ENCODE data around the gene ATG101. TPM values are rescaled to one million over a fixed set of nuclear protein-coding genes. Genes with fewer than 3 reads are reported as not detected.

Gene ATG101
- total and polyA plus RNA-seq, 9 of the 15 experiments (the other 6 are each of a cell fraction or from before 2014, with no cell fraction given), result 2.9 to 52.4 (median 29.7) TPM

DNA sequence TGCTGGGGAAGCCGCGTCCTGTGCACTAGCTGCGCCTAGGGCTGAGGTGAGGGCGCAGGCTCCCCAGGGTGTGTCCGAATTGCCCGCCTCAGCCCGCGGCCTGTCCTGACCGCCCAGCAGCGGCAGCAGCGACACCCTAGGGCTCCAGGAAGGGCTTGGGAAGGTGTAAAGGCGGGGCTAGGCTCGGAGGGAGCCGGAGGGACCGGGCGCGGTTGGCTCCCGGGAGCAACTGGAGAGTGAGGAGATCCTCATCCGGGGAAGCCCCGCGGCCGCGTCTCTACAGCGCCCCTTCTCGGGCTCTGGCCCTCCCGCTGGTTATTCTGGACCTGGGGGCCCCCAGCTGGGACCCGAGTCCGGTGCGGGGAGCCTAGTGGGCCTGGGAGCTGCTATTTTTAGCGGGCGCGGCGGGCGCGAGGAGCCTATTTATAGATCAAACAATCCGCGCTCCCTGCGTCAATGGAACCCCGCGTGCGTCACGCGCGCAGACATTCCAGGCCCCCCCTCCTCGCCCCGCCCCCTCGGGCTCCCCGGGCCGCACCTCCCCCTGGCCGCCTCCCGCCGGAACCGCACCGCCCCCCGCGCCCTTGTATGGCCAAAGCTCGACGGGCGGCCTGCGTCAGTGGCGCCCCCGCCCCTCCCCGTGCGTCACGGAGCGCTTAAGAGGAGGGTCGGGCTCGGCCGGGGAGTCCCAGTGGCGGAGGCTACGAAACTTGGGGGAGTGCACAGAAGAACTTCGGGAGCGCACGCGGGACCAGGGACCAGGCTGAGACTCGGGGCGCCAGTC is 18.8 kb upstream of the ATG101 start, which contains the start of gene NR4A1 (continued):
- TF ChIP-seq ZBTB40 (IDR thresholded peaks at IDR 0.05), result no peak; the same call in 1 of the 2 replicates
- TF ChIP-seq ZBTB40 (CRISPR knock-in tag; IDR thresholded peaks at IDR 0.05), result no peak
- no peak for TF ChIP-seq ZKSCAN1 (IDR thresholded peaks at IDR 0.05; ENCODE audit: low read depth, low read length)
- peak; percentile 57; the same call in 1 of the 2 replicates for TF ChIP-seq TGIF2 (CRISPR knock-in tag; IDR thresholded peaks at IDR 0.05)
- TF ChIP-seq NR4A1 (CRISPR knock-in tag; IDR thresholded peaks at IDR 0.05), result no peak
- 0 out of 2 replicates have a peak, but pooled peaks have one; percentile 23 for TF ChIP-seq NR4A1 (tag; IDR thresholded peaks at IDR 0.05)
- TF ChIP-seq SMARCC2 (IDR thresholded peaks at IDR 0.05; ENCODE audit: low read depth), result no peak
- no peak for TF ChIP-seq SP2 (IDR thresholded peaks at IDR 0.05; ENCODE audit: extremely low read depth, low read depth, low read length, poor library complexity, severe bottlenecking)
- peak; percentile 84 for TF ChIP-seq PCBP1 (IDR thresholded peaks at IDR 0.05; ENCODE audit: low read depth, low read length, poor library complexity, severe bottlenecking)
- TF ChIP-seq MCM7 (IDR thresholded peaks at IDR 0.05), result no peak
- peak; percentile 96 for TF ChIP-seq ZFX (CRISPR knock-in tag; IDR thresholded peaks at IDR 0.05)
- no peak for TF ChIP-seq MAFK (IDR thresholded peaks at IDR 0.05; ENCODE audit: low read length)
- TF ChIP-seq ARID2 (IDR thresholded peaks at IDR 0.05), result no peak
- TF ChIP-seq, protein P1, sequence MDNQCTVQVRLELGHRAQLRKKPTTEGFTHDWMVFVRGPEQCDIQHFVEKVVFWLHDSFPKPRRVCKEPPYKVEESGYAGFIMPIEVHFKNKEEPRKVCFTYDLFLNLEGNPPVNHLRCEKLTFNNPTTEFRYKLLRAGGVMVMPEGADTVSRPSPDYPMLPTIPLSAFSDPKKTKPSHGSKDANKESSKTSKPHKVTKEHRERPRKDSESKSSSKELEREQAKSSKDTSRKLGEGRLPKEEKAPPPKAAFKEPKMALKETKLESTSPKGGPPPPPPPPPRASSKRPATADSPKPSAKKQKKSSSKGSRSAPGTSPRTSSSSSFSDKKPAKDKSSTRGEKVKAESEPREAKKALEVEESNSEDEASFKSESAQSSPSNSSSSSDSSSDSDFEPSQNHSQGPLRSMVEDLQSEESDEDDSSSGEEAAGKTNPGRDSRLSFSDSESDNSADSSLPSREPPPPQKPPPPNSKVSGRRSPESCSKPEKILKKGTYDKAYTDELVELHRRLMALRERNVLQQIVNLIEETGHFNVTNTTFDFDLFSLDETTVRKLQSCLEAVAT (IDR thresholded peaks at IDR 0.05), result 0 out of 4 replicates have a peak, but pooled peaks of 1 of the 2 experiments have one; percentile 14
- 0 out of 2 replicates have a peak, but pooled peaks have one; percentile 34 for TF ChIP-seq BHLHE40 (IDR thresholded peaks at IDR 0.05; ENCODE audit: low read length)
- no peak for TF ChIP-seq ZNF239 (CRISPR knock-in tag; IDR thresholded peaks at IDR 0.05)

Measured in K562 (cell line).